PC-3 (cell line): ENCODE results near the gene MAP2K4. TPM values are rescaled to one million over a fixed set of nuclear protein-coding genes. Genes with fewer than 3 reads are reported as not detected.
A peak's percentile ranks its signal among the peaks of the same experiment; 100 is the strongest.

Source experiments
- ATAC-seq: fragments of 200-7000 bp; cut with Tn5 transposase; 2 replicates; pipeline ENCODE4 v1.9.1; 2020; ENCODE audit warnings: mild to moderate bottlenecking, moderate library complexity
- BruUV-seq: library from RNA; stranded (reverse); fragments of 400-500 nt; replicated peaks from 2 replicates; lab custom pipeline; 2021; lab: Mats Ljungman, UMichigan
- CTCF ChIA-PET: fragments of 300-600 bp; sonication (Branson Sonifier 250); formaldehyde crosslinking; loops from one replicate; lab custom pipeline; 2022; ENCODE audit warnings: antibody characterized with exemption; lab: Charles Lee
- POLR2A ChIA-PET: fragments of 300-600 bp; sonication (Branson Sonifier 250); formaldehyde crosslinking; loops from one replicate; lab custom pipeline; 2022; ENCODE audit warnings: antibody characterized with exemption; ENCODE audit not compliant: unreplicated experiment; lab: Charles Lee
- DNase-seq: peaks from one replicate; pipeline ENCODE4 v3.0.0-alpha.2; 2015
- H2AFZ ChIP-seq: fragments of 300-600 bp; sonication (generic); 2 replicates; pipeline ENCODE4 v1.6.0; 2016; ENCODE audit warnings: antibody characterized with exemption, low read length
- H3F3A ChIP-seq: fragments of 300-600 bp; sonication (generic); one replicate; pipeline ENCODE4 v1.6.0; 2017; ENCODE audit warnings: antibody characterized with exemption, low read length, control low read depth, mild to moderate bottlenecking; ENCODE audit not compliant: unreplicated experiment
- H3K27ac ChIP-seq: fragments of 300-600 bp; sonication (generic); 2 replicates; pipeline ENCODE4 v1.5.1; 2016; ENCODE audit warnings: mild to moderate bottlenecking, low read length
- H3K27me3 ChIP-seq: fragments of 300-600 bp; sonication (generic); 2 replicates; pipeline ENCODE4 v1.6.1; 2016; ENCODE audit warnings: low read length, mixed read lengths
- H3K36me3 ChIP-seq: fragments of 300-600 bp; sonication (generic); 2 replicates; pipeline ENCODE4 v1.6.1; 2016; ENCODE audit warnings: low read depth, mixed run types, low read length, mixed read lengths
- H3K4me1 ChIP-seq: fragments of 300-600 bp; sonication (generic); 2 replicates; pipeline ENCODE4 v1.5.1; 2016; ENCODE audit warnings: low read length; ENCODE audit not compliant: insufficient read depth
- H3K4me2 ChIP-seq: fragments of 300-600 bp; sonication (generic); 2 replicates; pipeline ENCODE4 v1.6.0; 2016; ENCODE audit warnings: low read length
- H3K4me3 ChIP-seq: fragments of 300-600 bp; sonication (generic); 2 replicates; pipeline ENCODE4 v1.5.1; 2016; ENCODE audit warnings: mild to moderate bottlenecking, low read length, mixed read lengths
- H3K79me2 ChIP-seq: fragments of 300-600 bp; sonication (generic); 2 replicates; pipeline ENCODE4 v1.6.1; 2017; ENCODE audit warnings: low read length, mixed read lengths
- H3K9ac ChIP-seq: fragments of 300-600 bp; sonication (generic); 2 replicates; pipeline ENCODE4 v1.6.0; 2016; ENCODE audit warnings: mild to moderate bottlenecking, low read length
- H3K9me2 ChIP-seq: fragments of 300-600 bp; sonication (generic); replicated peaks from 2 replicates; pipeline ENCODE4 v1.6.1; 2016; ENCODE audit warnings: mixed run types, low read length, mixed read lengths
- H3K9me3 ChIP-seq: fragments of 300-600 bp; sonication (generic); 2 replicates; pipeline ENCODE4 v1.6.1; 2016; ENCODE audit warnings: low read length, mixed read lengths
- H4K20me1 ChIP-seq: fragments of 300-600 bp; sonication (generic); 2 replicates; pipeline ENCODE4 v1.6.1; 2016; ENCODE audit warnings: low read length, mixed read lengths
- EZH2 ChIP-seq: fragments of 300-600 bp; sonication (generic); IDR thresholded peaks from one replicate; pipeline ENCODE4 v1.6.1; 2017; ENCODE audit warnings: antibody characterized with exemption, mild to moderate bottlenecking, low read length; ENCODE audit not compliant: unreplicated experiment
- EZH2phosphoT487 ChIP-seq: fragments of 300-600 bp; sonication (generic); IDR thresholded peaks from 2 replicates; pipeline ENCODE4 v1.6.1; 2018; ENCODE audit warnings: mild to moderate bottlenecking, antibody characterized with exemption, low read length, borderline replicate concordance
- intact Hi-C: fragments of 100-400 bp; cut with micrococcal nuclease; formaldehyde crosslinking; loops from 2 replicates; pipeline ENCODE4 v1.9.0; 2023
- total RNA-seq: library from RNA; depleted of rRNA; stranded (reverse); fragments of >200 nt; gene quantifications from 2 replicates; pipeline ENCODE4 v1.2.3, GENCODE V29; 2014
- TF ChIP-seq, protein P1 (sequence below): fragments of 300-600 bp; sonication (generic); conservative IDR thresholded peaks from 2 replicates; pipeline ENCODE4 v1.5.1; 2017; ENCODE audit warnings: antibody characterized with exemption, low read depth, mild to moderate bottlenecking, low read length

The MAP2K4 gene
- total RNA-seq, 1 experiment from 2014 or later: 35.5 TPM

DNA sequence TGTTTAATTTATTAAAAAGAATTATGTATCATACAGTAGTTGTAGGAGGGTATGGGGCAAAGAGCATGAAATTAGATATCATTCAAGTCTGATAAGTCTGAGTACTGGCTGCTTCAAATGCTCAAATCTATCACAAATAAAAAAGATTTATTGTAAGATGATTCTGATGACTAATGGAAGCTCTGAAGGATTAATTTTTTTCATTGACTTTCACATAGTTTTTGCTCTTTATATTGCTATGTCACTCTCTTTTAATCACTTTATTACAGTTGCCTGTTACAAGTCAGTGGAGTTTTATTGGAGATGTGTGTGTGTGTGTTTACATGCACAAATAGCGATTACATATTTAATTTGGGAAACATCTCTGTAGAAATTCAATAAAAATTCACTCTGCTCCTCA is 15.0 kb downstream of the MAP2K4 start:
- Histone ChIP-seq H3K4me2 (no peak overlapping the region), H3K9me2 (no peaks in the 10 kb centered on the region), H3K27me3 (no peaks in the 10 kb centered on the region), H3F3A (peaks cover 5% of the 10 kb centered on the region), H4K20me1 (peaks cover 47% of the 10 kb centered on the region), H3K9me3 (no peaks in the 10 kb centered on the region), H2AFZ (no peak overlapping the region), H3K9ac (no peak overlapping the region), H3K4me3 (no peak overlapping the region), H3K27ac (no peak overlapping the region), H3K36me3 (no peaks in the 10 kb centered on the region; the same call in 1 of the 2 replicates), H3K79me2 (peaks cover 93% of the 10 kb centered on the region), H3K4me1 (peaks cover 28% of the 10 kb centered on the region)
- CTCF ChIA-PET: no interaction called here
- POLR2A ChIA-PET: interaction anchor here (1.0 kb wide), 1 partner anchor 38 kb away, joined by 4 read pairs; the partner anchor contains the start of gene ZNF18
- peak; percentile 57 for ATAC-seq
- peak; percentile 36 for DNase-seq
- TF ChIP-seq, protein P1, sequence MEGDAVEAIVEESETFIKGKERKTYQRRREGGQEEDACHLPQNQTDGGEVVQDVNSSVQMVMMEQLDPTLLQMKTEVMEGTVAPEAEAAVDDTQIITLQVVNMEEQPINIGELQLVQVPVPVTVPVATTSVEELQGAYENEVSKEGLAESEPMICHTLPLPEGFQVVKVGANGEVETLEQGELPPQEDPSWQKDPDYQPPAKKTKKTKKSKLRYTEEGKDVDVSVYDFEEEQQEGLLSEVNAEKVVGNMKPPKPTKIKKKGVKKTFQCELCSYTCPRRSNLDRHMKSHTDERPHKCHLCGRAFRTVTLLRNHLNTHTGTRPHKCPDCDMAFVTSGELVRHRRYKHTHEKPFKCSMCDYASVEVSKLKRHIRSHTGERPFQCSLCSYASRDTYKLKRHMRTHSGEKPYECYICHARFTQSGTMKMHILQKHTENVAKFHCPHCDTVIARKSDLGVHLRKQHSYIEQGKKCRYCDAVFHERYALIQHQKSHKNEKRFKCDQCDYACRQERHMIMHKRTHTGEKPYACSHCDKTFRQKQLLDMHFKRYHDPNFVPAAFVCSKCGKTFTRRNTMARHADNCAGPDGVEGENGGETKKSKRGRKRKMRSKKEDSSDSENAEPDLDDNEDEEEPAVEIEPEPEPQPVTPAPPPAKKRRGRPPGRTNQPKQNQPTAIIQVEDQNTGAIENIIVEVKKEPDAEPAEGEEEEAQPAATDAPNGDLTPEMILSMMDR: no peak
- no peak for TF ChIP-seq EZH2
- TF ChIP-seq EZH2phosphoT487: no peak
- intact Hi-C loops: loop anchor here (10.0 kb wide), 1 partner anchor 69 kb away; no protein-coding TSS in a partner anchor
- no TSS peak for BruUV-seq

DNA sequence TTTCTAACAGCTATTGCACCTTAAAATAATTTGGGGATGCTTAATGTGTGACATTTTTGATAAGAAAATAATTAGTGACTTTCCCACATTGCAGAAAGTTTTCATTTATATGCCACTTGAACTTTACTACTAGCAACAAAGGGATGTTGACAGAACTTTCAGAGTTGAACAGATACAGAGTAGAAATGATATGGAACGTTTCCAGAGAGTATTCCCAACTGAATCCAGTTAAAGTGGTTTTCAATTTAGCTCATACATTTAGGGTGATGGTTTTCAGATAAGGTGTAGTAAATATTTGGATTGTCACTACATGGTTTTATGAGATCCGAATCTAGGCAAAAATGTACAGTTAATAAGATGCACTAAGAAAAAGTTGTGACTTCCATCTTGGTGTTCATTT is 17.3 kb downstream of the MAP2K4 start:
- Histone ChIP-seq H3K4me1 (peaks cover 37% of the 10 kb centered on the region), H3F3A (peaks cover 5% of the 10 kb centered on the region), H3K4me3 (no peak overlapping the region), H3K9ac (no peak overlapping the region), H4K20me1 (peaks cover 40% of the 10 kb centered on the region), H3K4me2 (no peak overlapping the region), H3K27me3 (no peaks in the 10 kb centered on the region), H3K9me2 (no peaks in the 10 kb centered on the region), H3K9me3 (no peaks in the 10 kb centered on the region), H3K36me3 (no peaks in the 10 kb centered on the region; the same call in 1 of the 2 replicates), H3K79me2 (peaks cover 84% of the 10 kb centered on the region), H2AFZ (no peak overlapping the region), H3K27ac (no peak overlapping the region)
- no TSS peak for BruUV-seq
- ATAC-seq (no peak), DNase-seq (no peak)
- TF ChIP-seq, protein P1: no peak
- TF ChIP-seq EZH2: no peak
- TF ChIP-seq EZH2phosphoT487: no peak
- intact Hi-C loops: loop anchor here (10.0 kb wide), 1 partner anchor 67 kb away; no protein-coding TSS in a partner anchor
- ChIA-PET CTCF (no interaction called here), POLR2A (no interaction called here)

DNA sequence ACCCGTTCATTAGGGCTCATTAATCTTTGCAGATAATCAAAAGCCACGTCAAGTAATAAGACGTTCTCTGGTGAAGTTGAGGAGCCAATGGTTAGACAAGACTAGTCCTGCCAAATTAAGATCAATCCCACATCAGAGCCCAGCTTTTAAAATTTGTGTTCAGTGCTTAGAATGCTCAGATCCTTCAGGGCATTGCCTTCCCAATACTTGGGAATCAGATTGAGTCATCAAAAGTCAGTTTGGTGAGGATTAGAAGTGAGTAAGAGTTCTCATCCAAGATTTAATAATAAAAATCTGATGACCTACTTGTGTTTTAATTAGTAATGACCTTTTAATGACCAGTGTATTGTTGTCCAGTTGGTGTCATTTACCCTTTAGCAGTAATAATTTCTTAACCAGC is 19.8 kb downstream of the MAP2K4 start:
- POLR2A ChIA-PET: no interaction called here
- no peak overlapping the region; the same call in 1 of the 2 replicates for H3K9ac ChIP-seq
- no TSS peak for BruUV-seq
- peaks cover 5% of the 10 kb centered on the region for H3F3A ChIP-seq
- H3K79me2 ChIP-seq: peaks cover 85% of the 10 kb centered on the region
- peak overlapping the region; percentile 71 for H3K4me2 ChIP-seq
- H2AFZ ChIP-seq: no peak overlapping the region
- H3K36me3 ChIP-seq: no peaks in the 10 kb centered on the region; the same call in 1 of the 2 replicates
- no peaks in the 10 kb centered on the region for H3K9me2 ChIP-seq
- peaks cover 37% of the 10 kb centered on the region for H3K4me1 ChIP-seq
- peak overlapping the region; percentile 65 for H3K27ac ChIP-seq
- H3K27me3 ChIP-seq: no peaks in the 10 kb centered on the region
- DNase-seq (peak; percentile 68), ATAC-seq (peak; percentile 47)
- TF ChIP-seq EZH2: no peak
- peaks cover 42% of the 10 kb centered on the region for H4K20me1 ChIP-seq
- CTCF ChIA-PET: no interaction called here
- no peaks in the 10 kb centered on the region for H3K9me3 ChIP-seq
- 0 out of 2 replicates have a peak overlapping the region, but pooled peaks have one; percentile 21 for H3K4me3 ChIP-seq
- intact Hi-C loops: loop anchor here (5.0 kb wide), 2 partner anchors 43 to 977 kb away; partner anchors contain the start of genes ELAC2 and ZNF18
